A172 (cell line): ENCODE results near the gene PLXNB1. TPM values are rescaled to one million over a fixed set of nuclear protein-coding genes. Genes with fewer than 3 reads are reported as not detected.

Experiments used
- DNase-seq: peaks from one replicate; pipeline ENCODE4 v3.0.0-alpha.2; 2015; ENCODE audit warnings: low spot score
- total RNA-seq: library from RNA; depleted of rRNA; stranded (reverse); fragments of >200 nt; shearing (Covaris generic); gene quantifications from 2 replicates; pipeline ENCODE4 v1.2.3, GENCODE V29; 2014

PLXNB1 gene
- total RNA-seq, 1 experiment from 2014 or later = 24.9 TPM

- DNase-seq = no peak
Measured at GRCh38 chr3:48435223-48435595, 5.3 kb upstream of the PLXNB1 start.

GRCh38 chr3:48434591-48435222, 4.8 kb upstream of the PLXNB1 start:
- DNase-seq = no peak

GRCh38 chr3:48433472-48434118, 3.7 kb upstream of the PLXNB1 start:
- peak; percentile 77 for DNase-seq

GRCh38 chr3:48432411-48433371, 2.8 kb upstream of the PLXNB1 start:
- DNase-seq = no peak

DNA sequence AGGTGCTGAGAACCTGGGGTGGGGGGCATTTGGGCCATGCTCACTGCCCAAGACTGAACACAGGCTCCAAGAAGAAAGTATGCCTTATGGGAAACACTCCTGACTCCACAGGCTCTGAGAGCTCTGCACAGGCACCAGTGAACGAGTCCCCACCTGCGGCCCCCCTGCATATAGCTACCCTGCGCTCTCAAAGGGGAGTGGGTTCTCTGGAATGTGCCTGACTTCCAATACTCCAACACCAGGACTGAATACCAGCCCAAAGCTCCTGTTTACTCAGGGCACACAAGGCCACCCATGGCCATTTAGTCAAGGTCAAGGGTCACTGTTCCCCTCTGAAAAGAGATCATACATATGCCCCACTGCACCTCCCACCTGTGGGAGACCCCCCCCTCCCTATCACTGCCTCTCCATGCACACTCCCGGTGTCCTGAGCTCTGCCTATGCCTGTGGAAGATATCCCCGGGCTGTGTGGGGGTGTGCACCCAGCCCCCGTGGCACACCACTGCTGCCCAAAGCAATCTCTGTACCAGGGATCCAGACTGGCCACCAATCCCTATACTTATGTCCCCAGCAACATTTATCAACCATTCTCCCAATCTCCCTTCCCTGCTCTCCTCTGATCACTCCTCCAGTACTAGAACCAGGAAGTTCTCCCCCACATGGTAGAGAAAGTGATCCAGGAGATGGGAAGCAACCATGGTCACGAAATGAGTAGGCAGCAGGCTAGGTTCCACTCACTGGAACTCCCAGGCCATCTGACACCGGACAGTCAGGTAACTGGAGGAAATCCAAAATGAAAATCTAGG, 1.5 kb upstream of the PLXNB1 start:
- DNase-seq = no peak

DNA sequence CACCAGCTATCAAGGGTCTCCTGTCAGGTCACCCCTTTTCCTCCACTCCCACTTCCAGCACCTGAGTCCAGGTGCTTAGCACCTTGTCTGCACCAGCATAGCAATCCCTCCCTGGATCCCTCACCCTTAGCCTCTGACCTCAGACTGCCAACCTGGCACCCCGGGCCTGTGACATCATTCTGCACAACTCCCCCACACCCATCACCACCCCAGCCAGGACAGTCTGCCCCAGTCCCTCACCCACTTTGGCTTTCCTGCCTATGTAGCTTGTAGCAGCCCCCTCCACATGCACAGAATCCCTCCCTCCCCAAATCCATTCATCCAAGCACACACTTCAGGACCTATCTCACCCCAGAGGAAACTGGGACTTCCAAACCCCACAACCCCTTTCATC, 819 bp upstream of the PLXNB1 start:
- DNase-seq = no peak

- DNase-seq = no peak
Measured at GRCh38 chr3:48429317-48429959, 448 bp downstream of the PLXNB1 start.

GRCh38 chr3:48428572-48429316, 1.1 kb downstream of the PLXNB1 start:
- DNase-seq = no peak

GRCh38 chr3:48428088-48428571, 1.8 kb downstream of the PLXNB1 start:
- no peak for DNase-seq

GRCh38 chr3:48427630-48427962, 2.3 kb downstream of the PLXNB1 start:
- DNase-seq = no peak

GRCh38 chr3:48426944-48427629, 2.8 kb downstream of the PLXNB1 start:
- DNase-seq = no peak

GRCh38 chr3:48426401-48426909, 3.4 kb downstream of the PLXNB1 start:
- DNase-seq = no peak

DNA sequence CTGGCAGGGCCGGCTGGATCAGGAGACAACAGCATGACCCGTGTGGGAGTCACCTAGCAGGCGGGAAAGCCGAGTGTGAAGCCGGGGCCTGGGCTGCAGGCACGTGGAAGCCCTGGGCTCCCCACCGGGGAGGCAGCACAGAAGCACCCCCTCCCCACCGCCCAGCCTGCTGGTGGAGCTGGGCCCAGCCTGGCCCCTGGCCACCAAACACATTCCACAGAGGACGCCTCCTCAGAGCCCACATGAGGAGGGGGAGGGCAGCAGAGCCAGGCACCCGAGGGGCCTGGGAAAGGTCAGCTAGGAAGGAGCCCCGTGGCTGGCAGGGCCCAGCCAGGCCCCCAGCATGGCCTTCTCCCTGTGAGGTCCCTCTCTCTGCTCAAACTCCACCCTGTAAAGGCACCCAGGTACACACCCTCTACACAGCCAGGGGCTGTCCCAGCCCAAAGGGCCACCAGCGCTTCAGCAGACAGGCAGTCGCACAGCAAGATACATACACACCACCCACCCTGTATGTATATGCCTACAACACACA, 4.5 kb downstream of the PLXNB1 start:
- DNase-seq = no peak

- no peak for DNase-seq
Measured at GRCh38 chr3:48423883-48424695, 5.8 kb downstream of the PLXNB1 start.

GRCh38 chr3:48423241-48423882, 6.5 kb downstream of the PLXNB1 start:
- DNase-seq = no peak

- no peak for DNase-seq
Measured at GRCh38 chr3:48422681-48423080, 7.2 kb downstream of the PLXNB1 start.

DNA sequence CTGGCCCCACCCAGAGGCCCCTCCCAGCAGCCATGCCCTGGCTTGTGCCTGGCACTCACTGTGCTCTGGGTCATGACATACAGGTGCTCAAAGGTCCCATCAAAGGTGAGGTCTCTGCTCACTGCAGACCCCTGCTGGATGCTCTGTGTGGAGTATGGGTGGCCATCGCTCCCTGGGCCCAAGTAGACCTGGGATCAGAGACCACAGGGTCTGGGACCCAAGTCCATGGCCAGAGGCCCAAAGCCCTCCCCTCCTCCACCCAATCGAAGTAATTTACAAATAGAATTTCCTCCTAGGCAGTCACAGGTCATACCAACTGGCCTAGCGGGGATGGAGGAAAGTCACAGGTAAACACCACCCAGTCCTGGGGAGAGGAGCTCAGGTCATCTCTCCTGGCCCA, 7.6 kb downstream of the PLXNB1 start:
- DNase-seq = no peak

- no peak for DNase-seq
Measured at GRCh38 chr3:48420561-48420960, 9.3 kb downstream of the PLXNB1 start.
